Chondrocyte (in vitro differentiated cells): ENCODE results near the gene ABHD17A. TPM values are rescaled to one million over a fixed set of nuclear protein-coding genes. Genes with fewer than 3 reads are reported as not detected.

ENCODE experiments used
- DNase-seq: peaks from one replicate; pipeline ENCODE4 v3.0.0; 2021; ENCODE audit warnings: mixed read lengths, low spot score
- H3K27ac Mint-ChIP-seq: one replicate; pipeline ENCODE4 v1.8.0; 2021; ENCODE audit warnings: mild to moderate bottlenecking, moderate library complexity, mixed read lengths; ENCODE audit not compliant: unreplicated experiment
- H3K27me3 Mint-ChIP-seq: 2 replicates; pipeline ENCODE4 v1.8.0; 2021; ENCODE audit warnings: low read depth, mixed read lengths
- H3K36me3 Mint-ChIP-seq: 2 replicates; pipeline ENCODE4 v1.8.0; 2021; ENCODE audit warnings: low read depth, mixed read lengths
- H3K4me1 Mint-ChIP-seq: 2 replicates; pipeline ENCODE4 v1.8.0; 2021; ENCODE audit warnings: low read depth, mild to moderate bottlenecking, mixed read lengths
- H3K4me3 Mint-ChIP-seq: one replicate; pipeline ENCODE4 v1.8.0; 2021; ENCODE audit warnings: mild to moderate bottlenecking, moderate library complexity, mixed read lengths; ENCODE audit not compliant: unreplicated experiment
- H3K9me3 Mint-ChIP-seq: 2 replicates; pipeline ENCODE4 v1.8.0; 2021; ENCODE audit warnings: low read depth, mixed read lengths
- CTCF ChIP-seq: fragments of 200-600 bp; sonication (generic); IDR thresholded peaks from 2 replicates; pipeline ENCODE4 v1.5.0; 2021; ENCODE audit warnings: antibody characterized with exemption, mild to moderate bottlenecking, moderate library complexity
- total RNA-seq: library from RNA; stranded (reverse); gene quantifications from 3 replicates; pipeline ENCODE4 v1.2.1, GENCODE V29; 2021

The ABHD17A gene
- total RNA-seq, 1 donor from 2014 or later, result 54.6 TPM

GRCh38 chr19:1839658-1840540, 45.4 kb downstream of the ABHD17A start:
- TF ChIP-seq CTCF, result no peak
- Mint-ChIP-seq H3K4me3 (no peak overlapping the region), H3K27me3 (no peaks in the 10 kb centered on the region), H3K27ac (peak overlapping the region; percentile 22), H3K4me1 (peaks cover 25% of the 10 kb centered on the region), H3K36me3 (no peaks in the 10 kb centered on the region), H3K9me3 (no peaks in the 10 kb centered on the region)
- DNase-seq, result no peak

- no peak for DNase-seq
- Mint-ChIP-seq H3K9me3 (no peaks in the 10 kb centered on the region), H3K4me1 (peaks cover 19% of the 10 kb centered on the region), H3K27ac (no peak overlapping the region), H3K27me3 (no peaks in the 10 kb centered on the region), H3K4me3 (no peak overlapping the region), H3K36me3 (no peaks in the 10 kb centered on the region)
- peak; percentile 95 for TF ChIP-seq CTCF
Observed at GRCh38 chr19:1837625-1838105, 47.6 kb downstream of the ABHD17A start.

- Mint-ChIP-seq H3K27ac (no peak overlapping the region), H3K4me3 (no peak overlapping the region), H3K4me1 (peaks cover 17% of the 10 kb centered on the region), H3K36me3 (no peaks in the 10 kb centered on the region), H3K9me3 (no peaks in the 10 kb centered on the region), H3K27me3 (no peaks in the 10 kb centered on the region)
- no peak for DNase-seq
- no peak for TF ChIP-seq CTCF
Observed at GRCh38 chr19:1837222-1837565, 48.1 kb downstream of the ABHD17A start.

- Mint-ChIP-seq H3K27ac (no peak overlapping the region), H3K36me3 (no peaks in the 10 kb centered on the region), H3K9me3 (no peaks in the 10 kb centered on the region), H3K27me3 (no peaks in the 10 kb centered on the region), H3K4me1 (peaks cover 12% of the 10 kb centered on the region), H3K4me3 (no peak overlapping the region)
- DNase-seq, result no peak
- no peak for TF ChIP-seq CTCF
Observed at GRCh38 chr19:1836458-1837221, 48.7 kb downstream of the ABHD17A start.

GRCh38 chr19:1833540-1833939, 51.8 kb downstream of the ABHD17A start:
- H3K4me1 Mint-ChIP-seq, result peaks cover 4% of the 10 kb centered on the region
- H3K9me3 Mint-ChIP-seq, result no peaks in the 10 kb centered on the region
- no peak overlapping the region for H3K27ac Mint-ChIP-seq
- H3K4me3 Mint-ChIP-seq, result no peak overlapping the region
- no peak for TF ChIP-seq CTCF
- DNase-seq, result no peak
- H3K36me3 Mint-ChIP-seq, result peaks cover 2% of the 10 kb centered on the region
- no peaks in the 10 kb centered on the region for H3K27me3 Mint-ChIP-seq
